SK-N-SH treated with all-trans-retinoic acid at 6 μM for 48 hours (cell line): ENCODE results near the gene GPD1.

Experiments
- ATAC-seq: fragments of 200-7000 bp; cut with Tn5 transposase; 3 replicates; pipeline ENCODE4 v1.9.1; 2020; ENCODE audit warnings: mild to moderate bottlenecking, moderate library complexity
- ARNTL ChIP-seq: fragments of 450-650 bp; formaldehyde crosslinking; IDR thresholded peaks from 2 replicates; pipeline ENCODE4 v1.5.0; 2020; ENCODE audit warnings: low read depth, mild to moderate bottlenecking, moderate library complexity, borderline replicate concordance
- CREB5 ChIP-seq: fragments of 250-450 bp; sonication (Bioruptor Pico); IDR thresholded peaks from 2 replicates; pipeline ENCODE4 v1.5.1; 2020; ENCODE audit warnings: low read depth, mild to moderate bottlenecking, moderate library complexity
- CSRNP3 ChIP-seq: fragments of 250-450 bp; sonication (Bioruptor Pico); IDR thresholded peaks from 2 replicates; pipeline ENCODE4 v1.5.1; 2021; ENCODE audit warnings: mild to moderate bottlenecking, moderate library complexity
- ESRRG ChIP-seq: fragments of 250-450 bp; sonication (Bioruptor Pico); IDR thresholded peaks from 2 replicates; pipeline ENCODE4 v1.6.1; 2021; ENCODE audit warnings: mild to moderate bottlenecking
- GLIS3 ChIP-seq: fragments of 250-450 bp; sonication (Bioruptor Pico); IDR thresholded peaks from 2 replicates; pipeline ENCODE4 v1.5.0; 2020; ENCODE audit warnings: mild to moderate bottlenecking, moderate library complexity
- ISL1 ChIP-seq: fragments of 250-450 bp; sonication (Bioruptor Pico); IDR thresholded peaks from 2 replicates; pipeline ENCODE4 v2.1.2; 2022; ENCODE audit warnings: mild to moderate bottlenecking, moderate library complexity
- PPARA ChIP-seq: fragments of 250-450 bp; sonication (Bioruptor Pico); IDR thresholded peaks from 2 replicates; pipeline ENCODE4 v1.5.0; 2020; ENCODE audit warnings: mild to moderate bottlenecking, borderline replicate concordance
- RARB ChIP-seq: fragments of 250-450 bp; sonication (Bioruptor Pico); IDR thresholded peaks from 2 replicates; pipeline ENCODE4 v1.8.0; 2021; ENCODE audit warnings: mild to moderate bottlenecking, moderate library complexity
- SNAI2 ChIP-seq: fragments of 250-450 bp; sonication (Bioruptor Pico); IDR thresholded peaks from 2 replicates; pipeline ENCODE4 v1.5.0; 2020; ENCODE audit warnings: mild to moderate bottlenecking, moderate library complexity
- TCF4 ChIP-seq: fragments of 250-450 bp; sonication (Bioruptor Pico); IDR thresholded peaks from 2 replicates; pipeline ENCODE4 v1.8.0; 2021; ENCODE audit warnings: mild to moderate bottlenecking, moderate library complexity, borderline replicate concordance
- TOX ChIP-seq: fragments of 250-450 bp; sonication (Bioruptor Pico); IDR thresholded peaks from 2 replicates; pipeline ENCODE4 v1.8.0; 2021; ENCODE audit warnings: mild to moderate bottlenecking, moderate library complexity, borderline replicate concordance
- TSHZ2 ChIP-seq: fragments of 250-450 bp; sonication (Bioruptor Pico); IDR thresholded peaks from 2 replicates; pipeline ENCODE4 v1.5.0; 2020; ENCODE audit warnings: mild to moderate bottlenecking, moderate library complexity
- ZC3H10 ChIP-seq: fragments of 250-450 bp; sonication (Bioruptor Pico); IDR thresholded peaks from 2 replicates; pipeline ENCODE4 v1.5.1; 2021; ENCODE audit warnings: mild to moderate bottlenecking, moderate library complexity
- ZFP30 ChIP-seq: fragments of 450-650 bp; formaldehyde crosslinking; IDR thresholded peaks from 2 replicates; pipeline ENCODE4 v1.5.0; 2022; ENCODE audit warnings: mild to moderate bottlenecking, moderate library complexity
- ZNF565 ChIP-seq: fragments of 450-650 bp; formaldehyde crosslinking; conservative IDR thresholded peaks from 2 replicates; pipeline ENCODE4 v1.5.0; 2020; ENCODE audit warnings: low read depth, mild to moderate bottlenecking, moderate library complexity
- ZNF70 ChIP-seq: fragments of 450-650 bp; formaldehyde crosslinking; IDR thresholded peaks from 2 replicates; pipeline ENCODE4 v1.5.0; 2020; ENCODE audit warnings: mild to moderate bottlenecking, moderate library complexity
- ZNF8 ChIP-seq: fragments of 450-650 bp; formaldehyde crosslinking; IDR thresholded peaks from 2 replicates; pipeline ENCODE4 v1.5.0; 2020; ENCODE audit warnings: mild to moderate bottlenecking, moderate library complexity

Gene GPD1

GRCh38 chr12:50112456-50113218 is 8.8 kb downstream of the GPD1 start (continued):
- TF ChIP-seq TSHZ2 (CRISPR knock-in tag) (no peak), TCF4 (CRISPR knock-in tag) (no peak), CREB5 (CRISPR knock-in tag) (no peak), ZFP30 (CRISPR knock-in tag) (no peak), ZNF70 (CRISPR knock-in tag) (no peak), ARNTL (CRISPR knock-in tag) (no peak), ISL1 (no peak), ZNF565 (CRISPR knock-in tag) (no peak), CSRNP3 (CRISPR knock-in tag) (no peak), GLIS3 (no peak), SNAI2 (no peak)

- no peak for ATAC-seq
- TF ChIP-seq ISL1 (no peak), ZNF8 (CRISPR knock-in tag) (no peak)
These were observed 13.3 kb downstream of the GPD1 start for GRCh38 chr12:50117057-50117622.

GRCh38 chr12:50119387-50119786 is 15.6 kb downstream of the GPD1 start:
- no peak for TF ChIP-seq TSHZ2 (CRISPR knock-in tag)
- TF ChIP-seq TOX (CRISPR knock-in tag), result no peak
- no peak for TF ChIP-seq ZC3H10 (CRISPR knock-in tag)
- TF ChIP-seq TCF4 (CRISPR knock-in tag), result no peak
- no peak for TF ChIP-seq RARB (CRISPR knock-in tag)
- no peak for TF ChIP-seq ZNF565 (CRISPR knock-in tag)
- TF ChIP-seq ZNF8 (CRISPR knock-in tag), result no peak
- TF ChIP-seq ARNTL (CRISPR knock-in tag), result no peak
- no peak for TF ChIP-seq PPARA
- no peak for TF ChIP-seq ESRRG (CRISPR knock-in tag)

GRCh38 chr12:50120521-50120920 is 16.7 kb downstream of the GPD1 start:
- no peak for TF ChIP-seq ZFP30 (CRISPR knock-in tag)
- no peak for TF ChIP-seq ZNF565 (CRISPR knock-in tag)

More at GRCh38 chr12:50119387-50119786, 15.6 kb downstream of the GPD1 start:
- ATAC-seq, result no peak

More at GRCh38 chr12:50120521-50120920, 16.7 kb downstream of the GPD1 start:
- no peak for ATAC-seq
